GM19372 (cell line): ENCODE data around the gene PTPRN2.
"Not testable (repeated sequence)": the region's sequence is repeated elsewhere in the genome, so short reads cannot be mapped to it uniquely, and the experiment has no call there.

Experiments used
- ATAC-seq: cut with Tn5 transposase; IDR thresholded peaks from one replicate; pipeline ENCODE4 v1.9.1; 2021; ENCODE audit warnings: mild to moderate bottlenecking, low read depth, moderate library complexity; ENCODE audit not compliant: unreplicated experiment

Gene PTPRN2

GRCh38 chr7:157861031-157861491, 726.6 kb downstream of the PTPRN2 start:
- no peak for ATAC-seq

GRCh38 chr7:157860406-157860805, 727.2 kb downstream of the PTPRN2 start:
- no peak for ATAC-seq

GRCh38 chr7:157859915-157860314, 727.7 kb downstream of the PTPRN2 start:
- ATAC-seq = no peak

GRCh38 chr7:157857578-157858075, 730.0 kb downstream of the PTPRN2 start:
- no peak for ATAC-seq

- no peak for ATAC-seq
These were observed 730.6 kb downstream of the PTPRN2 start for GRCh38 chr7:157856873-157857577.

- no peak for ATAC-seq
These were observed 732.0 kb downstream of the PTPRN2 start for GRCh38 chr7:157855452-157856213.

- no peak for ATAC-seq
These were observed 732.6 kb downstream of the PTPRN2 start for GRCh38 chr7:157855016-157855415.

- ATAC-seq = no peak
These were observed 733.3 kb downstream of the PTPRN2 start for GRCh38 chr7:157854066-157854891.

- no peak for ATAC-seq
These were observed 733.9 kb downstream of the PTPRN2 start for GRCh38 chr7:157853789-157854065.

GRCh38 chr7:157853076-157853788, 734.4 kb downstream of the PTPRN2 start:
- no peak for ATAC-seq

GRCh38 chr7:157851501-157852067, 736.0 kb downstream of the PTPRN2 start:
- ATAC-seq = no peak

GRCh38 chr7:157850481-157851444, 736.9 kb downstream of the PTPRN2 start:
- no peak for ATAC-seq

- ATAC-seq = no peak
These were observed 737.9 kb downstream of the PTPRN2 start for GRCh38 chr7:157849726-157850125.

GRCh38 chr7:157849341-157849596, 738.4 kb downstream of the PTPRN2 start:
- ATAC-seq = no peak

GRCh38 chr7:157848508-157849340, 738.9 kb downstream of the PTPRN2 start:
- no peak for ATAC-seq

GRCh38 chr7:157847756-157848487, 739.7 kb downstream of the PTPRN2 start:
- not testable (repeated sequence) for ATAC-seq

- ATAC-seq = not testable (repeated sequence)
These were observed 740.9 kb downstream of the PTPRN2 start for GRCh38 chr7:157846746-157847145.

- no peak for ATAC-seq
These were observed 741.4 kb downstream of the PTPRN2 start for GRCh38 chr7:157846271-157846670.
